Vagina (tissue), 2 donors: ENCODE measurements around the gene ALK. TPM values are rescaled to one million over a fixed set of nuclear protein-coding genes. Genes with fewer than 3 reads are reported as not detected.

Experiments
- DNase-seq, 2 donors: peaks; one replicate each; pipeline ENCODE4 v3.0.0-alpha.2; 2017; ENCODE audit errors: extremely low spot score in 2 of 2
- H3K27ac ChIP-seq: fragments of 200-600 bp; sonication (generic); one replicate; pipeline ENCODE4 v1.5.1; 2019
- H3K27me3 ChIP-seq: fragments of 200-600 bp; sonication (generic); one replicate; pipeline ENCODE4 v1.5.1; 2019
- H3K36me3 ChIP-seq, 2 donors: fragments of 200-600 bp; sonication (generic); one replicate each; pipeline ENCODE4 v1.5.1; 2017 to 2019
- H3K4me1 ChIP-seq: fragments of 200-600 bp; sonication (generic); one replicate; pipeline ENCODE4 v1.5.1; 2019
- H3K4me3 ChIP-seq, 2 donors: fragments of 200-600 bp; sonication (generic); 1 replicate in 1 of 2; 2 replicates in 1 of 2; pipeline ENCODE4 v1.5.1; 2016 to 2019
- H3K9me3 ChIP-seq: fragments of 200-600 bp; sonication (generic); one replicate; pipeline ENCODE4 v1.5.1; 2019
- POLR2A ChIP-seq, 2 donors: fragments of 450-650 bp; IDR thresholded peaks; one replicate each; pipeline ENCODE4 v1.6.1; 2017; ENCODE audit warnings: antibody characterized with exemption in 2 of 2, mild to moderate bottlenecking in 2 of 2, moderate library complexity in 2 of 2
- POLR2AphosphoS5 ChIP-seq, 2 donors: sonication (generic); formaldehyde crosslinking; IDR thresholded peaks; one replicate each; pipeline ENCODE4 v1.9.0; 2017; ENCODE audit warnings: antibody characterized with exemption in 2 of 2, mild to moderate bottlenecking in 2 of 2, low read depth in 1 of 2; ENCODE audit not compliant: insufficient read depth in 1 of 2
- intact Hi-C: fragments of 100-400 bp; cut with DNase I; formaldehyde crosslinking; loops from one replicate; pipeline ENCODE4 v1.15.1; 2023
- total RNA-seq: library from RNA; depleted of rRNA; stranded (reverse); fragments of >200 nt; gene quantifications from one replicate; pipeline ENCODE4 v1.2.3, GENCODE V29; 2016
- TF ChIP-seq, protein P1 (sequence below), 3 experiments: fragments of 450-650 bp in 2 of 3; fragments of 200-600 bp in 1 of 3; sonication (generic) in 1 of 3; IDR thresholded peaks; one replicate each; pipeline ENCODE4 v1.5.1; 2017 to 2019; ENCODE audit warnings: antibody characterized with exemption in 3 of 3, mild to moderate bottlenecking in 2 of 3, moderate library complexity in 2 of 3

ALK gene
- total RNA-seq, 1 donor from 2014 or later, result 0.74 TPM

DNA sequence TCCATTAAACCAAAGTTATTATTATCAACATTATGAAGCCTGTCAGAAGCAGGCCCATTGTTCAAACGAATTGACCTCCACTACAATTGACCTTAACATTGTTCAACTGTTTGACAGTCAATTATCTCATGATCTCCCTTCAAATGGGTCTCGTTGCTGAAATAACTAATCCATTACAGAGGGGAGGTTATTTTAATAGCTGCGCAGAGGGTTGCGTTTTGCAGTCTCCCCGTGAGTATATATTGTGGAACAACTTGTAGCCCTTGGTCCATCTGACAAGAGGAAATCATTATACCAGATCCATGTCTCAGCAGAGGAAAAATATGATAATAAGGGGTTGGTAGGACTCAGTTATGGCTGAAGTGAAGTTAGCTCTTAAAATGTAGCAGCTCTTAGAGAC lies 159.1 kb downstream of the ALK start:
- Histone ChIP-seq H3K4me3 (no peak overlapping the region), H3K4me1 (peaks cover 18% of the 10 kb centered on the region), H3K36me3 (no peaks in the 10 kb centered on the region), H3K27ac (no peak overlapping the region), H3K27me3 (no peaks in the 10 kb centered on the region), H3K9me3 (no peaks in the 10 kb centered on the region)
- DNase-seq, result no peak
- TF ChIP-seq POLR2AphosphoS5 (IDR thresholded peaks at IDR 0.05; ENCODE audit: insufficient read depth in 1 of 2, low read depth in 1 of 2) (no peak), POLR2A (IDR thresholded peaks at IDR 0.05) (no peak)
- TF ChIP-seq, protein P1, sequence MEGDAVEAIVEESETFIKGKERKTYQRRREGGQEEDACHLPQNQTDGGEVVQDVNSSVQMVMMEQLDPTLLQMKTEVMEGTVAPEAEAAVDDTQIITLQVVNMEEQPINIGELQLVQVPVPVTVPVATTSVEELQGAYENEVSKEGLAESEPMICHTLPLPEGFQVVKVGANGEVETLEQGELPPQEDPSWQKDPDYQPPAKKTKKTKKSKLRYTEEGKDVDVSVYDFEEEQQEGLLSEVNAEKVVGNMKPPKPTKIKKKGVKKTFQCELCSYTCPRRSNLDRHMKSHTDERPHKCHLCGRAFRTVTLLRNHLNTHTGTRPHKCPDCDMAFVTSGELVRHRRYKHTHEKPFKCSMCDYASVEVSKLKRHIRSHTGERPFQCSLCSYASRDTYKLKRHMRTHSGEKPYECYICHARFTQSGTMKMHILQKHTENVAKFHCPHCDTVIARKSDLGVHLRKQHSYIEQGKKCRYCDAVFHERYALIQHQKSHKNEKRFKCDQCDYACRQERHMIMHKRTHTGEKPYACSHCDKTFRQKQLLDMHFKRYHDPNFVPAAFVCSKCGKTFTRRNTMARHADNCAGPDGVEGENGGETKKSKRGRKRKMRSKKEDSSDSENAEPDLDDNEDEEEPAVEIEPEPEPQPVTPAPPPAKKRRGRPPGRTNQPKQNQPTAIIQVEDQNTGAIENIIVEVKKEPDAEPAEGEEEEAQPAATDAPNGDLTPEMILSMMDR (IDR thresholded peaks at IDR 0.05), result no peak
- intact Hi-C loops, result no loop called here

DNA sequence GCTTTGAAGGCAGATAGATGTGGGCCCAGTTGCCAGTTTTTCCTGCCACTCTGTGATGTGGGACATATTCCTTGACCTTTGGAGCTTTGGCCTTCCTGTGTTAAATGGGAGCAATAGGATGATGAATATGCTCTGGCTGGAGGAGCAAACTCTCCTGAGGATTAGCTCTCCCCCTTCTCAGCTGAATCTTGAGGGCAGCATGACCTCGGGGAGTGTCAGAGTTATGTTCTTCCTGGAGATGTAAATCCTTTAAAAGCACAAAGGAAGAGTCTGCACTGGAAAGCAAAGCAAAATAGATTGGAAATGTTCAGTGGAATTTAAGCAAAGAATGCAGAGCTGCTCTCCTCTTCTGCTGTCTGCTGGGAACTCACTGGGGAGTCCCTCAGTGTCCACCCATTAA lies 160.1 kb downstream of the ALK start:
- no peaks in the 10 kb centered on the region for H3K9me3 ChIP-seq
- no peak for DNase-seq
- H3K27me3 ChIP-seq, result no peaks in the 10 kb centered on the region
- no peaks in the 10 kb centered on the region for H3K36me3 ChIP-seq
- no peak overlapping the region for H3K27ac ChIP-seq
- peaks cover 18% of the 10 kb centered on the region for H3K4me1 ChIP-seq
- H3K4me3 ChIP-seq, result no peak overlapping the region
- TF ChIP-seq POLR2AphosphoS5 (IDR thresholded peaks at IDR 0.05; ENCODE audit: insufficient read depth in 1 of 2, low read depth in 1 of 2), result no peak
- TF ChIP-seq, protein P1 (IDR thresholded peaks at IDR 0.05), result no peak
- no peak for TF ChIP-seq POLR2A (IDR thresholded peaks at IDR 0.05)
- intact Hi-C loops, result no loop called here

DNA sequence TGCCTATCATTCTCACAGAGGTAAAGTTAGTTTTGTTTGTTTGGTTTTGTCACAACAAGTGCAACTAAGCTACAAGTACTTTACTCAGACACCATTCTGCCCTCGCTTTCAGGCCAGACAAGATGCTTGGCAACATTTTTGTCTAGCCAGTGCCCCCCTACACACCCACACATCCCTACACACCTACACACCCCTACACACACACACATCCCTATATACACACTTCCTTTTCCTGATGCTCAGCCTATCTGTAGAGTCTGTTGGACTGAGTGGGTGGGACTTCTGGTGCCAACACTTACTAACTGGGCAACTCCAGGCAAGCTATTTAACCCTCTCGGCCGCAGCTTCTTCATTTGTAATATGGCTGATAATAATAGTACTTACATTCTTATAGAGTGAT lies 161.4 kb downstream of the ALK start:
- Histone ChIP-seq H3K4me3 (no peak overlapping the region), H3K27me3 (no peaks in the 10 kb centered on the region), H3K4me1 (peaks cover 18% of the 10 kb centered on the region), H3K36me3 (no peaks in the 10 kb centered on the region), H3K27ac (no peak overlapping the region), H3K9me3 (no peaks in the 10 kb centered on the region)
- no peak for DNase-seq
- intact Hi-C loops, result no loop called here
- TF ChIP-seq POLR2AphosphoS5 (IDR thresholded peaks at IDR 0.05; ENCODE audit: insufficient read depth in 1 of 2, low read depth in 1 of 2) (no peak), POLR2A (IDR thresholded peaks at IDR 0.05) (no peak)
- TF ChIP-seq, protein P1 (IDR thresholded peaks at IDR 0.05), result no peak

DNA sequence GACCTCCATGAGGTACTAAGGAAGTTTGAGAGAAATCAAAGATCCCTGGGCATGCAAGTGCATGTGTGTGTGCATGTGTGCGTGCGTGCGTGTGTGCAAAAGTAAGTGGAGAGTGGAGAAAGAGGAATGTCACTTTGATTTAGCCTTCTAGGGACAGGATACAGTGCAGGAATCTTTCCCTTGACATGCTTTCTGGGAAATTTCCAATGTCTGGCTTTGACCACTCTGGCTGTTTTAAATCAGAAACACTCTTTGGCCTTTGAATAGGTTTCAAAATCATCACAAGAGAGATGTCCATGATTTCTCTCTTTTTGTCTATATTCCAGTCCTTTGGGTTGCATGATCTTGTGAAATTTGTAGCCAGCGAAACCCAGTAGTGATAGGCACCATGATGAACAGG lies 162.0 kb downstream of the ALK start:
- intact Hi-C loops, result no loop called here
- H3K27ac ChIP-seq, result no peak overlapping the region
- H3K36me3 ChIP-seq, result no peaks in the 10 kb centered on the region
- H3K4me3 ChIP-seq, result no peak overlapping the region
- H3K27me3 ChIP-seq, result no peaks in the 10 kb centered on the region
- H3K9me3 ChIP-seq, result no peaks in the 10 kb centered on the region
- peaks cover 18% of the 10 kb centered on the region for H3K4me1 ChIP-seq
- no peak for TF ChIP-seq POLR2A (IDR thresholded peaks at IDR 0.05)
- no peak for TF ChIP-seq POLR2AphosphoS5 (IDR thresholded peaks at IDR 0.05; ENCODE audit: insufficient read depth in 1 of 2, low read depth in 1 of 2)
- TF ChIP-seq, protein P1 (IDR thresholded peaks at IDR 0.05), result no peak
- DNase-seq, result no peak

DNA sequence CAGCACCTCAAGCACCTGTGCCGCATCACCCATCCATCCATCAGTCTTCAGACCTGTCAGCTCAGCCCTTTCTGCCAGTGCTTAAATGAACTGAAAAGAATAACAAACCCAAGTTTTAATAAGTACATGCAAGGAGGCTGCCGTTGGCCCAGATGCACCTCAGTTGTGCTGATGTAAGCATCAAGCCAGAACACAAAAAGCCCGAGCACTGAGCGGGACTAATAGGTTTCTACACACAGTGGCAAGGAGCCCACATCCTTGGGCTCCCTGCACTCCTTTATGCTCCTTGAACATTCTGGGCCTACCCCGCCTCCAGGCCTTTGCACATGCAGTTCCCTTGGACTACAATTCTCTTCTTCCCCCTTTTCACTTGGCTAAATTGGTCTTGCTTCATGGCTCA lies 165.6 kb downstream of the ALK start:
- no peak for DNase-seq
- no peak for TF ChIP-seq POLR2AphosphoS5 (IDR thresholded peaks at IDR 0.05; ENCODE audit: insufficient read depth in 1 of 2, low read depth in 1 of 2)
- TF ChIP-seq, protein P1 (IDR thresholded peaks at IDR 0.05), result no peak
- Histone ChIP-seq H3K36me3 (no peaks in the 10 kb centered on the region), H3K4me1 (no peaks in the 10 kb centered on the region), H3K27ac (no peak overlapping the region), H3K9me3 (no peaks in the 10 kb centered on the region), H3K4me3 (no peak overlapping the region), H3K27me3 (no peaks in the 10 kb centered on the region)
- intact Hi-C loops, result no loop called here
